DLD1 (cell line): ENCODE measurements around the gene TEX52.

Experiments
- in situ Hi-C: cut with HindIII; loops from 2 replicates; pipeline ENCODE4 v1.10.0; 2017; ENCODE audit warnings: low sequenced_read_pairs

TEX52 gene

GRCh38 chr12:2857021-2857431, at the start of gene TEX52:
TEX52 (minus strand) TSS chr12:2857039; CDS start chr12:2857026, 13 bp downstream.
- in situ Hi-C loops, result no loop called here

GRCh38 chr12:2904260-2904659, 47.4 kb upstream of the TEX52 start:
- in situ Hi-C loops, result no loop called here

DNA sequence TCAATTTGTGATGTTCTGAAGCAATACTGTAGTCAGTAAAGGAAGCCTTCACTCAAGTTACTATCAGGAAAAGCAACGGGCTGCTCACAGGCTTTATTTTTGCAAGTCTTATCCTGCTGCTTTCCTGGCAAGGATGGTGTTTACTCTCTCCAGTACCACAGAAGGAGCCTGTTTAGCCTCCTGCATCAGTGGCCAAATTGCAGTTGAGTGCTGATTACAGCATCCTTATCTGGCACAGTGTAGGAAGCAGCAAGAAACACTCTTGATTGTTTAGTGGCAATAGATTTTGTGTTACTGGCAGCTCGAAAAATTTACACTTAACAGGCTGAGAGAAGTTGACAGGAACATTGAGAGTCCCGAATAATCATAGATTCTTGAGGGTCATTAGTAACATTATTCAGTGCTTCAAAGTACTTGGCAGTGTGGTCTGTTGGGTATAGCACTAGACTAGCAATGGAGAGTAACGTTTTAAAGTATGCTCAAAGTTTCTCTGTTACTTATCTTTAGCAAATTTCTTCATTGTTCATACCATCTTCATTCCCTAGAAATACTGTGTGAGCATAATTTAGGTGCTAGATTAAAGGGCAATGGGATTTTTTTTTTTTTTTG, 45.5 kb upstream of the TEX52 start:
- in situ Hi-C loops, result no loop called here

- in situ Hi-C loops, result no loop called here
These were observed 43.8 kb upstream of the TEX52 start for GRCh38 chr12:2900642-2901041.

DNA sequence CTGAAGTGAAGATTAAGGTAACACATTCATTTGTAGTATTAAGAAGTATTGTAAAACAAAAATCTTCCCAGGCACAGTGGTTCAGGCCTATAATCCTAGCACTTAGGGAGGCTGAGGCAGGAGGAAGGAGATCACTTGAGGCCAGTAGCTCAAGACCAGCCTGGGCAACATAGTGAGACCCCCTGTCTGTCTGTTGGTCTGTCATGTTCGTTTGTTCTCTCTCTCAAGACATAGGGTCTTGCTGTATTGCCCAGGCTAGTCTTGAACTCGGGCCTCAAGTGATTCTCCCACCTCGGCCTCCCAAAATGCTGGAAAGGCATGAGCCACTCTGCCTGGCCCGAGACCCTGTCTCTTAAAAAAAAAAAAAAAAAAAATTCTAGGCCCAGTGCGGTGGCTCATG, 40.6 kb upstream of the TEX52 start:
- in situ Hi-C loops, result no loop called here

- in situ Hi-C loops, result no loop called here
These were observed 38.7 kb upstream of the TEX52 start for GRCh38 chr12:2895511-2895910.

DNA sequence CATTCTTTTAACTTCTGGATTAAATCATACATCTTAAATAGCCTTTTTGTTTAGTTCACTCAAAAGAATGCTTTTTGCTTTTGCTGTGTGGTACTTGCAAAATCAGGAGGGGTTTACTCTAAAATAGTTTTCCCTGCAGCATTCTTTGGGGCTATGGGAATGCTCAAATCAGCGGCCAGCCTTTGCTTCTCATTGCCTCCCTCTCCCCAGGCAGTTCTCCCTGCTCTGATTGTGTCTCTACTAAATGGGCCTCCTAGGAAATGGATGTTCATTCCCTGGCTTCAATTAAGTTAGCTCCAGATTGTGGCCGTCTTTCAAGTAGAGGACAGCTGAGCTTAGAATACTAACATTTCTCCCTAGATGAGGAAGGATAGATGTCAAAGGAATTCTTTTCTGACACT, 38.2 kb upstream of the TEX52 start:
- in situ Hi-C loops, result no loop called here

DNA sequence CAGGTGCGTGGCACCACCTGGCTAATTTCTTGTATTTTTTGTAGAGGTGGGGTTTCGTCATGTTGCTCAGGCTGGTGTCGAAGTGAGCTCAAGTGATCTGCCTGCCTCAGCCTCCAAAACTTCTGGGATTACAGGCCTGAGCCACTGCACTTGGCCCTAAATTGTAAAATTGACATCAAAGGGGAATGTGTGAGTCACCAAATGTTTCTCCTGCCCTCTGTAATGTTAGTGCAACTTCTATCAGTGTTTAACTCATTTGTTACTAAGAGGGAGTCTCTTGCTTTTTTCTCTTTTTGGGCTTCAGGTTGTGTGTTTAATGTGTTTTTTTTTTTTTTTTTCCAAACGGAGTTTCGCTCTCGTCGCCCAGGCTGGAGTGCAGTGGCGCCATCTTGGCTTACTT, 36.2 kb upstream of the TEX52 start:
- in situ Hi-C loops, result no loop called here

GRCh38 chr12:2892246-2892645, 35.4 kb upstream of the TEX52 start:
- in situ Hi-C loops, result no loop called here

- in situ Hi-C loops, result no loop called here
These were observed 34.6 kb upstream of the TEX52 start for GRCh38 chr12:2891240-2892053.

DNA sequence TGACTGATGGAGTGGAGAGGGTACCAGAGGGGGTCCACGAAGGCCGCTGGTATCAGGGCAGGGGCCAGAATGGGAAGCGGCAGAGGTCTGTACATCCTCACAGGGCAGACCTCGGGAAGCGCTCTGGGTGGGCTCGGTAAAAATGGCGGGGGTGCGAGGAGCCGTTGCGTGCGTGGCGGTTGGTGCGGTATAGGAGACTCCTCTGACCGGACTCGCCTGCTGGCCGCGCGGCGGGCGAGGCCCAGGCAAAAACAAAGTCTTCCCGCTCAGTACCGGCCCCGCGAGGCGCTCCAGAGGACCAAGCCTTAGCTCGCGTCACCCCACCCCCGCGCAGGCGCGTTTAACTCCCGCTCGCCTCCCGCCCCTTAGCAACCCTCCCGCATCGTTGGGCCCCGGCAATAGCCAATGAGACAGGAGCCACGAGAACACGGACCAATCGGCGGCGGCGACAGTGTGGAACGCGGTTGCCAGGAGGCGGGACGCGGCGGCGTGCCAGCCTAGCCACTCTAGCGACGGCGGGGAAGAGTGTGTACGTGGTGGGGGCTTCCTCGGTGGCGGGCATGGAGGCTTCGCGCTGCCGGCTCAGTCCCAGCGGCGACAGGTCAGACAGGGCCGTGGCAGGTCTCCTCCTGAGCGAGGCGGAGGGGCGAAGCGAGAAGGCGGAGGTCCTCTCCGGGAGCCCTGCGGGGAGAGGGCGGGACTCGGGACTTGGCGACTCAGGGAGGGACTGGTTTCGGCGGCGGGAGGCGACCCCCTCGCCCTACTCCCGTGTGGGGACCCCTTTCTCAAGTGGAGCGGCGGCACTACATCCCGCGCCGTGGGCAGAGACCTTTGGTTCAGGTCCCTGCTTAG, 33.8 kb upstream of the TEX52 start, which contains the start of gene TULP3:
TSS of gene TULP3 (plus strand) at position 504 of the 852 bp plus-strand sequence. CDS start at position 561, 57 bp downstream.
- in situ Hi-C loops, result no loop called here

- in situ Hi-C loops, result no loop called here
These were observed 33.2 kb upstream of the TEX52 start for GRCh38 chr12:2890001-2890387.

GRCh38 chr12:2886768-2887450, 30.1 kb upstream of the TEX52 start:
- in situ Hi-C loops, result no loop called here

DNA sequence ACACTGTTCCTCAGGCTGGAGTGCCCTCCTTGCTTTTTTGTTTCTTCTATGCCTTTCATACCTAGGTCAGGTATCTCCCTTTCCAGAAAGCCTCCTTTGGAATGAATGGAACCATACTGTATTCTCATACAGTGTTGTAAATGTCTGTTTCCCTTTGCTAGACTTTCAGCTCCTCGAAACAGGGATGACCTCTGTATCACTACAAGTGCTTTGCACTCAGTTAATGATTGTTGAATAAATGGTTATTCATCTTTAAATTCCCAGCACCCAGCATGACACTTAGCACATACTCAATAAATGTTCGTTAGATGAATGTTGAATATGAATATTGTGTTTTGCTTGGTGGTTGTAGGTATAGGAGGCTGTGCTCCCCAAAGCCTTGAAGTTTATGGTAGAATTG, 28.0 kb upstream of the TEX52 start:
- in situ Hi-C loops, result no loop called here

GRCh38 chr12:2879853-2880252, 23.0 kb upstream of the TEX52 start:
- in situ Hi-C loops, result no loop called here

- in situ Hi-C loops, result no loop called here
These were observed 21.3 kb upstream of the TEX52 start for GRCh38 chr12:2877953-2878732.

GRCh38 chr12:2877047-2877952, 20.5 kb upstream of the TEX52 start, which contains the start of the genes FOXM1 and RHNO1:
FOXM1 (minus strand) TSS chr12:2877174; CDS start chr12:2874478, 2,696 bp downstream.
RHNO1 (plus strand) TSS chr12:2877223; CDS start chr12:2885367, 8,144 bp downstream.
- in situ Hi-C loops, result no loop called here

GRCh38 chr12:2876431-2877046, 19.7 kb upstream of the TEX52 start:
- in situ Hi-C loops, result no loop called here
